Gastrocnemius medialis (tissue), 4 donors: Measurements from ENCODE around the gene UROC1.

Experiments
- POLR2A ChIP-seq, 2 donors: fragments of 450-650 bp; IDR thresholded peaks; one replicate each; pipeline ENCODE4 v1.6.1; 2017; ENCODE audit warnings: antibody characterized with exemption in 2 of 2, mild to moderate bottlenecking in 2 of 2, moderate library complexity in 2 of 2
- TF ChIP-seq, protein P1 (sequence below), 5 experiments: fragments of 450-650 bp in 3 of 5; fragments of 200-600 bp in 2 of 5; sonication (generic) in 2 of 5; IDR thresholded peaks in 4 of 5; conservative IDR thresholded peaks in 1 of 5; 1 replicate in 4 of 5; 2 replicates in 1 of 5; pipeline ENCODE4 v1.5.1; 2016 to 2019; ENCODE audit warnings: antibody characterized with exemption in 5 of 5, mild to moderate bottlenecking in 3 of 5, moderate library complexity in 3 of 5

DNA sequence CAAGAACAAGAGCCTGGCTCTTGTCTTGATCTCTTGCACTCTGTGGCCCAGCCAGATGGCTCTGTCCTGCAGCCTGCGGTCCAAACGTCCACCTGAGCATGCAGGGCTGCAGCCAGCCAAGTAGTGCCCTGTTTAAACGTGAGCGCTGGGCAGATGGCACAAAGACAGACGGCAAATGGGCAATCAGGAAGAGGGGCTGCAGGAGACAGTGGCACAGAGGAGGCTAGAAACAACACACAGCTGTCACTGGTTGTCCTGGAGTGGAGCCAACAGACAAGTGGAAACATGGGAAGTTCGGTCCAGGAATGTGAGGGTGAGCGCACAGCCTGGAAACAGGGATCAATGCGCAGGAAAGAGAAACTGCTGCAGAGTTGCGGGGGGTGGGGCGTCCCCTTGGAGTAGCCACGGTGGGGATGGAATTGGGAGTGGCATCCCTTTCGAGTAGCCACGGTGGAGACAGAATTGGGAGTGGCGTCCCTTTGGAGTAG, 31.2 kb downstream of the UROC1 start:
- TF ChIP-seq, protein P1, sequence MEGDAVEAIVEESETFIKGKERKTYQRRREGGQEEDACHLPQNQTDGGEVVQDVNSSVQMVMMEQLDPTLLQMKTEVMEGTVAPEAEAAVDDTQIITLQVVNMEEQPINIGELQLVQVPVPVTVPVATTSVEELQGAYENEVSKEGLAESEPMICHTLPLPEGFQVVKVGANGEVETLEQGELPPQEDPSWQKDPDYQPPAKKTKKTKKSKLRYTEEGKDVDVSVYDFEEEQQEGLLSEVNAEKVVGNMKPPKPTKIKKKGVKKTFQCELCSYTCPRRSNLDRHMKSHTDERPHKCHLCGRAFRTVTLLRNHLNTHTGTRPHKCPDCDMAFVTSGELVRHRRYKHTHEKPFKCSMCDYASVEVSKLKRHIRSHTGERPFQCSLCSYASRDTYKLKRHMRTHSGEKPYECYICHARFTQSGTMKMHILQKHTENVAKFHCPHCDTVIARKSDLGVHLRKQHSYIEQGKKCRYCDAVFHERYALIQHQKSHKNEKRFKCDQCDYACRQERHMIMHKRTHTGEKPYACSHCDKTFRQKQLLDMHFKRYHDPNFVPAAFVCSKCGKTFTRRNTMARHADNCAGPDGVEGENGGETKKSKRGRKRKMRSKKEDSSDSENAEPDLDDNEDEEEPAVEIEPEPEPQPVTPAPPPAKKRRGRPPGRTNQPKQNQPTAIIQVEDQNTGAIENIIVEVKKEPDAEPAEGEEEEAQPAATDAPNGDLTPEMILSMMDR (IDR thresholded peaks at IDR 0.05 in 4 of 5, conservative IDR thresholded peaks at IDR 0.05 in 1 of 5), result no peak
- no peak for TF ChIP-seq POLR2A (IDR thresholded peaks at IDR 0.05)
